HG03342 (cell line): Measurements from ENCODE around the gene TANGO6.

Experiments used
- ATAC-seq: cut with Tn5 transposase; IDR thresholded peaks from one replicate; pipeline ENCODE4 v1.9.1; 2021; ENCODE audit warnings: mild to moderate bottlenecking, moderate library complexity; ENCODE audit not compliant: unreplicated experiment

The TANGO6 gene

GRCh38 chr16:69133373-69133954 lies 290.1 kb downstream of the TANGO6 start:
- no peak for ATAC-seq
